ENCODE measurements around the gene PTPN6. TPM values are rescaled to one million over a fixed set of nuclear protein-coding genes. Genes with fewer than 3 reads are reported as not detected.

Gene PTPN6
- total and polyA plus RNA-seq, 3 experiments from 2014 or later, result 379 to 460 (median 456) TPM

GRCh38 chr12:6909421-6910145, 41.6 kb upstream of the PTPN6 start:
- ChIA-PET POLR2A (no interaction called here), CTCF (interaction anchor here (0.7 to 7.9 kb wide), 4 partner anchors 15 to 52 kb away, joined by 3 to 50 read pairs (median 10); no protein-coding TSS in a partner anchor)
- H3K9me3 ChIP-seq (ENCODE audit: low read length), result no peaks in the 10 kb centered on the region
- no peaks in the 10 kb centered on the region for H3K36me3 ChIP-seq (ENCODE audit: insufficient read depth, low read length)
- no peaks in the 10 kb centered on the region for H3K27me3 ChIP-seq (ENCODE audit: insufficient read depth, low read length, poor library complexity, severe bottlenecking)
- Mint-ChIP-seq H3K4me3 (peak overlapping the region in 1 of 7 donors; percentile 14), H3K27ac (peak overlapping the region in 3 of 8 donors; percentile 6 to 51 (median 46)), H3K4me1 (peaks cover 12 to 19% (median 13%) of the 10 kb centered on the region in 3 donors), H3K9me3 (no peaks in the 10 kb centered on the region), H3K36me3 (peaks cover 0 to 8% (median 3%) of the 10 kb centered on the region in 3 donors), H3K27me3 (no peaks in the 10 kb centered on the region)
- peaks cover 18% of the 10 kb centered on the region for H3K4me1 ChIP-seq (ENCODE audit: insufficient read depth, low read length)
- DNase-seq, result no peak
- H3K4me3 ChIP-seq (ENCODE audit: low read length), result no peak overlapping the region
- H3K27ac ChIP-seq (ENCODE audit: low read depth, low read length), result no peak overlapping the region

- ChIA-PET CTCF (interaction anchor here (1.1 to 4.4 kb wide), 6 partner anchors 10 to 40 kb away, joined by 3 to 28 read pairs (median 14); partner anchors contain the start of gene SPSB2), POLR2A (interaction anchor here (0.6 to 2.6 kb wide), 4 partner anchors 21 to 1011 kb away, joined by 3 to 14 read pairs (median 10); no protein-coding TSS in a partner anchor)
- peak overlapping the region; percentile 81 to 98 (median 94) for H3K27ac Mint-ChIP-seq
- Histone ChIP-seq H3K4me3 (ENCODE audit: low read length) (no peak overlapping the region), H3K4me1 (ENCODE audit: insufficient read depth, low read length) (peaks cover 21% of the 10 kb centered on the region), H3K27ac (ENCODE audit: low read depth, low read length) (no peak overlapping the region), H3K27me3 (ENCODE audit: insufficient read depth, low read length, poor library complexity, severe bottlenecking) (no peaks in the 10 kb centered on the region), H3K36me3 (ENCODE audit: insufficient read depth, low read length) (no peaks in the 10 kb centered on the region), H3K9me3 (ENCODE audit: low read length) (no peaks in the 10 kb centered on the region)
- no peaks in the 10 kb centered on the region for H3K27me3 Mint-ChIP-seq
- peaks cover 0 to 30% (median 3%) of the 10 kb centered on the region in 3 donors for H3K36me3 Mint-ChIP-seq
- H3K4me3 Mint-ChIP-seq, result peak overlapping the region in 6 of 7 donors; percentile 13 to 95 (median 66)
- H3K4me1 Mint-ChIP-seq, result peaks cover 21 to 44% (median 30%) of the 10 kb centered on the region in 3 donors
- no peaks in the 10 kb centered on the region for H3K9me3 Mint-ChIP-seq
- no peak for DNase-seq
These were observed 38.8 kb upstream of the PTPN6 start for GRCh38 chr12:6912164-6912935.

- H3K4me3 Mint-ChIP-seq, result peak within 1 kb of the TSS; percentile 89 to 99 (median 94)
These were observed 36.8 kb upstream of the PTPN6 start, which contains the start of gene ENO2 for GRCh38 chr12:6914246-6914946. Gene ENO2, plus strand, starts transcription at chr12:6914580. Its CDS starts 1,253 bp downstream, at chr12:6915833.

GRCh38 chr12:6914947-6915788, 36.0 kb upstream of the PTPN6 start:
- H3K27me3 ChIP-seq (ENCODE audit: insufficient read depth, low read length, poor library complexity, severe bottlenecking), result no peaks in the 10 kb centered on the region
- peaks cover 3 to 47% (median 4%) of the 10 kb centered on the region in 3 donors for H3K36me3 Mint-ChIP-seq
- peaks cover 6% of the 10 kb centered on the region for H3K36me3 ChIP-seq (ENCODE audit: insufficient read depth, low read length)
- ChIA-PET CTCF (interaction anchor here (1.3 to 4.4 kb wide), 6 partner anchors 10 to 46 kb away, joined by 3 to 28 read pairs (median 6); partner anchors contain the start of genes C12orf57, RNU7-1 and SPSB2), POLR2A (interaction anchor here (1.0 to 2.6 kb wide), 11 partner anchors 9 to 193 kb away, joined by 3 to 14 read pairs (median 7); partner anchors contain the start of genes C12orf57, LRRC23, RNU7-1 and SPSB2)
- peaks cover 21% of the 10 kb centered on the region for H3K4me1 ChIP-seq (ENCODE audit: insufficient read depth, low read length)
- peak overlapping the region; percentile 66 for H3K27ac ChIP-seq (ENCODE audit: low read depth, low read length)
- H3K4me1 Mint-ChIP-seq, result peaks cover 21 to 44% (median 30%) of the 10 kb centered on the region in 3 donors
- H3K9me3 Mint-ChIP-seq, result no peaks in the 10 kb centered on the region
- H3K4me3 ChIP-seq (ENCODE audit: low read length), result peak overlapping the region; percentile 69
- H3K27me3 Mint-ChIP-seq, result no peaks in the 10 kb centered on the region
- no peak for DNase-seq
- peak overlapping the region; percentile 89 to 99 (median 94) for H3K4me3 Mint-ChIP-seq
- H3K9me3 ChIP-seq (ENCODE audit: low read length), result no peaks in the 10 kb centered on the region
- peak overlapping the region; percentile 94 to 99 (median 96) for H3K27ac Mint-ChIP-seq

More at GRCh38 chr12:6914246-6914946, 36.8 kb upstream of the PTPN6 start, which contains the start of gene ENO2:
- CTCF ChIA-PET, result interaction anchor here (0.7 to 4.4 kb wide), 7 partner anchors 11 to 49 kb away, joined by 3 to 28 read pairs (median 4); partner anchors contain the start of genes C12orf57, RNU7-1 and SPSB2
- Histone ChIP-seq H3K9me3 (ENCODE audit: low read length) (no peaks in the 10 kb centered on the region), H3K4me1 (ENCODE audit: insufficient read depth, low read length) (peaks cover 21% of the 10 kb centered on the region), H3K27me3 (ENCODE audit: insufficient read depth, low read length, poor library complexity, severe bottlenecking) (no peaks in the 10 kb centered on the region), H3K27ac (ENCODE audit: low read depth, low read length) (peak within 1 kb of the TSS; percentile 66), H3K4me3 (ENCODE audit: low read length) (peak within 1 kb of the TSS; percentile 69), H3K36me3 (ENCODE audit: insufficient read depth, low read length) (peaks cover 2% of the 10 kb centered on the region)
- no peaks in the 10 kb centered on the region for H3K27me3 Mint-ChIP-seq
- peaks cover 21 to 44% (median 30%) of the 10 kb centered on the region in 3 donors for H3K4me1 Mint-ChIP-seq
- peak within 1 kb of the TSS; percentile 94 to 99 (median 96) for H3K27ac Mint-ChIP-seq
- peaks cover 0 to 39% (median 2%) of the 10 kb centered on the region in 3 donors for H3K36me3 Mint-ChIP-seq
- DNase-seq, result peak; percentile 79 to 94 (median 87)
- H3K9me3 Mint-ChIP-seq, result no peaks in the 10 kb centered on the region
- POLR2A ChIA-PET, result interaction anchor here (0.6 to 2.6 kb wide), 17 partner anchors 9 to 244 kb away, joined by 3 to 14 read pairs (median 5); partner anchors contain the start of genes C12orf57, LRRC23, RNU7-1 and SPSB2

GRCh38 chr12:6915789-6916285, 35.3 kb upstream of the PTPN6 start:
- H3K36me3 ChIP-seq (ENCODE audit: insufficient read depth, low read length), result peaks cover 6% of the 10 kb centered on the region
- POLR2A ChIA-PET, result interaction anchor here (1.2 kb wide), 1 partner anchor 9 kb away, joined by 3 read pairs; no protein-coding TSS in a partner anchor
- Mint-ChIP-seq H3K36me3 (peaks cover 3 to 47% (median 4%) of the 10 kb centered on the region in 3 donors), H3K4me1 (peaks cover 21 to 44% (median 30%) of the 10 kb centered on the region in 3 donors), H3K9me3 (no peaks in the 10 kb centered on the region), H3K27me3 (no peaks in the 10 kb centered on the region), H3K4me3 (peak overlapping the region; percentile 79 to 99 (median 94)), H3K27ac (peak overlapping the region; percentile 29 to 97 (median 95))
- H3K27me3 ChIP-seq (ENCODE audit: insufficient read depth, low read length, poor library complexity, severe bottlenecking), result no peaks in the 10 kb centered on the region
- CTCF ChIA-PET, result interaction anchor here (1.0 to 4.4 kb wide), 6 partner anchors 8 to 46 kb away, joined by 3 to 28 read pairs (median 6); partner anchors contain the start of gene SPSB2
- no peak overlapping the region for H3K27ac ChIP-seq (ENCODE audit: low read depth, low read length)
- no peak overlapping the region for H3K4me3 ChIP-seq (ENCODE audit: low read length)
- DNase-seq, result no peak
- H3K4me1 ChIP-seq (ENCODE audit: insufficient read depth, low read length), result peaks cover 21% of the 10 kb centered on the region
- no peaks in the 10 kb centered on the region for H3K9me3 ChIP-seq (ENCODE audit: low read length)

DNA sequence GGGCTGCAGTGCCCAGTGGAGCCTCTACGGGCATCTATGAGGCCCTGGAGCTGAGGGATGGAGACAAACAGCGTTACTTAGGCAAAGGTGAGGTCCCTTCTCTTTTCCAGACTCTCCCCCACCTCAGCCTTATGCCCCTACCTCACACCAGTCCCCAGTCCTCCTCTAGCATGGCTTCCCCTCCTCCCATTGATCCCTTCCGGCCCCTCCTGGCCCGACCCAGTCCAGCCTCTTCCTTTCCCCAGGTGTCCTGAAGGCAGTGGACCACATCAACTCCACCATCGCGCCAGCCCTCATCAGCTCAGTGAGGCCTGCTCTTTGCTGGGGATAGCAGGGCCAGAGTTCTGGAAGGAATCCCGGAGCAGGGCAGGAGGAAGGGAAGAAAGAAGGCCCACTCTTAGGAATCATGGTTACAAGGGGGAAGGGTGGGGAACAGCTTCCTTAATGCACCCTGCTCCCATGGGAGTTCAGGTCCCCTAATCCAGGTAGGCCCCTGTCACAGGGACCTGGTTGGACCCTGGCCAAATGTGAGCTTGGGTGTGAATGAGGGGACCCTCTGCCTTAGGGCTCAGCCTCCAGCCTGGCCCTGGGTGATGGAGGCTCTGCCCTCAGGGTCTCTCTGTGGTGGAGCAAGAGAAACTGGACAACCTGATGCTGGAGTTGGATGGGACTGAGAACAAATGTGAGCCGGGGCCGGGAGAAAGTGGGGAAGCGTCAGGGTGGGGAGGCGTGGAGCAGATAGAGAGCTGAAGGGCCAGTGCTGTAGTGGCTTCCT, 34.5 kb upstream of the PTPN6 start:
- peak overlapping the region; percentile 57 to 99 (median 82) for H3K4me3 Mint-ChIP-seq
- POLR2A ChIA-PET, result interaction anchor here (0.9 to 1.2 kb wide), 2 partner anchors 9 to 42 kb away, joined by 3 read pairs; no protein-coding TSS in a partner anchor
- H3K9me3 Mint-ChIP-seq, result no peaks in the 10 kb centered on the region

More for the DNA sequence above, 34.5 kb upstream of the PTPN6 start:
- Histone ChIP-seq H3K9me3 (ENCODE audit: low read length) (no peaks in the 10 kb centered on the region), H3K4me3 (ENCODE audit: low read length) (no peak overlapping the region), H3K27ac (ENCODE audit: low read depth, low read length) (no peak overlapping the region), H3K36me3 (ENCODE audit: insufficient read depth, low read length) (peaks cover 6% of the 10 kb centered on the region), H3K27me3 (ENCODE audit: insufficient read depth, low read length, poor library complexity, severe bottlenecking) (no peaks in the 10 kb centered on the region), H3K4me1 (ENCODE audit: insufficient read depth, low read length) (peaks cover 21% of the 10 kb centered on the region)
- CTCF ChIA-PET, result interaction anchor here (1.0 to 2.3 kb wide), 4 partner anchors 9 to 44 kb away, joined by 3 to 8 read pairs (median 4); partner anchors contain the start of gene SPSB2
- Mint-ChIP-seq H3K27me3 (no peaks in the 10 kb centered on the region), H3K27ac (peak overlapping the region; percentile 2 to 97 (median 92)), H3K4me1 (peaks cover 21 to 44% (median 30%) of the 10 kb centered on the region in 3 donors), H3K36me3 (peaks cover 3 to 52% (median 4%) of the 10 kb centered on the region in 3 donors)
- no peak for DNase-seq
